Ascending aorta (tissue), 2 donors: ENCODE data around the gene CLDN24. TPM values are rescaled to one million over a fixed set of nuclear protein-coding genes. Genes with fewer than 3 reads are reported as not detected.
A peak's percentile ranks its signal among the peaks of the same experiment; 100 is the strongest.

Experiments
- DNase-seq, 2 donors: peaks; one replicate each; pipeline ENCODE4 v3.0.0-alpha.2; 2019; ENCODE audit warnings: low spot score in 2 of 2
- H3K27ac ChIP-seq, 2 donors: fragments of 200-600 bp; sonication (generic); one replicate each; pipeline ENCODE4 v1.5.1; 2016 to 2017; ENCODE audit warnings: mild to moderate bottlenecking in 1 of 2
- H3K27me3 ChIP-seq: fragments of 200-600 bp; sonication (generic); one replicate; pipeline ENCODE4 v1.5.1; 2017
- H3K36me3 ChIP-seq, 2 donors: fragments of 200-600 bp; sonication (generic); one replicate each; pipeline ENCODE4 v1.5.1; 2016
- H3K4me1 ChIP-seq, 2 donors: fragments of 200-600 bp; sonication (generic); one replicate each; pipeline ENCODE4 v1.5.1; 2016 to 2017; ENCODE audit warnings: mild to moderate bottlenecking in 1 of 2
- H3K4me3 ChIP-seq, 2 donors: fragments of 200-600 bp; sonication (generic); one replicate each; pipeline ENCODE4 v1.5.1; 2016 to 2017; ENCODE audit warnings: mild to moderate bottlenecking in 1 of 2
- H3K9me3 ChIP-seq, 2 donors: fragments of 200-600 bp; sonication (generic); one replicate each; pipeline ENCODE4 v1.5.1; 2016
- CTCF ChIP-seq, 3 experiments: fragments of 200-600 bp in 2 of 3; fragments of 450-650 bp in 1 of 3; sonication (generic) in 2 of 3; IDR thresholded peaks; one replicate each; pipeline ENCODE4 v1.5.1; 2016 to 2019; ENCODE audit warnings: antibody characterized with exemption in 3 of 3, mild to moderate bottlenecking in 1 of 3, moderate library complexity in 1 of 3
- intact Hi-C: fragments of 100-400 bp; cut with DNase I; formaldehyde crosslinking; loops from one replicate; pipeline ENCODE4 v1.15.1; 2023
- total RNA-seq: library from RNA; depleted of rRNA; stranded (reverse); fragments of >200 nt; gene quantifications from one replicate; pipeline ENCODE4 v1.1.0, GENCODE V29; 2016

The CLDN24 gene
- total RNA-seq, 1 donor from 2014 or later: not detected

- Histone ChIP-seq H3K36me3 (no peaks in the 10 kb centered on the region), H3K4me1 (no peaks in the 10 kb centered on the region), H3K27me3 (no peaks in the 10 kb centered on the region), H3K9me3 (no peaks in the 10 kb centered on the region), H3K4me3 (no peak overlapping the region), H3K27ac (no peak overlapping the region)
- DNase-seq: no peak
- intact Hi-C loops: no loop called here
- no peak for TF ChIP-seq CTCF (IDR thresholded peaks at IDR 0.05)
Measured at GRCh38 chr4:183356173-183356830, 34.1 kb upstream of the CLDN24 start.

- intact Hi-C loops: no loop called here
- H3K4me1 ChIP-seq: no peaks in the 10 kb centered on the region
- H3K27me3 ChIP-seq: no peaks in the 10 kb centered on the region
- H3K9me3 ChIP-seq: no peaks in the 10 kb centered on the region
- no peak for DNase-seq
- TF ChIP-seq CTCF (IDR thresholded peaks at IDR 0.05): no peak
- H3K4me3 ChIP-seq: no peak overlapping the region
- no peak overlapping the region for H3K27ac ChIP-seq
- H3K36me3 ChIP-seq: no peaks in the 10 kb centered on the region
Measured at GRCh38 chr4:183355405-183355804, 33.2 kb upstream of the CLDN24 start.

GRCh38 chr4:183354219-183354618 is 32.0 kb upstream of the CLDN24 start:
- DNase-seq: peak in 1 of 2 donors; percentile 13
- no peak for TF ChIP-seq CTCF (IDR thresholded peaks at IDR 0.05)
- H3K36me3 ChIP-seq: no peaks in the 10 kb centered on the region
- no peak overlapping the region for H3K4me3 ChIP-seq
- H3K27me3 ChIP-seq: no peaks in the 10 kb centered on the region
- no peaks in the 10 kb centered on the region for H3K9me3 ChIP-seq
- H3K27ac ChIP-seq: no peak overlapping the region
- H3K4me1 ChIP-seq: no peaks in the 10 kb centered on the region
- intact Hi-C loops: no loop called here

GRCh38 chr4:183353557-183353956 is 31.3 kb upstream of the CLDN24 start:
- intact Hi-C loops: no loop called here
- Histone ChIP-seq H3K27me3 (no peaks in the 10 kb centered on the region), H3K4me3 (no peak overlapping the region), H3K36me3 (no peaks in the 10 kb centered on the region), H3K27ac (no peak overlapping the region), H3K9me3 (no peaks in the 10 kb centered on the region), H3K4me1 (no peaks in the 10 kb centered on the region)
- DNase-seq: peak in 1 of 2 donors; percentile 4
- TF ChIP-seq CTCF (IDR thresholded peaks at IDR 0.05): no peak

GRCh38 chr4:183352546-183352945 is 30.3 kb upstream of the CLDN24 start:
- Histone ChIP-seq H3K4me1 (no peaks in the 10 kb centered on the region), H3K27me3 (no peaks in the 10 kb centered on the region), H3K9me3 (no peaks in the 10 kb centered on the region), H3K27ac (no peak overlapping the region), H3K4me3 (no peak overlapping the region), H3K36me3 (no peaks in the 10 kb centered on the region)
- intact Hi-C loops: no loop called here
- peak in 1 of 2 donors; percentile 13 for DNase-seq
- no peak for TF ChIP-seq CTCF (IDR thresholded peaks at IDR 0.05)
